Measurements from ENCODE around the gene HRH3.

The HRH3 gene

GRCh38 chr20:62232770-62233645, 12.9 kb upstream of the HRH3 start:
- Histone ChIP-seq H3K27ac (peak overlapping the region in 16 of 21 experiments; percentile 0 to 79 (median 56)), H3K4me3 (no peak overlapping the region)

GRCh38 chr20:62232194-62232593, 12.1 kb upstream of the HRH3 start:
- H3K4me3 ChIP-seq = no peak overlapping the region
- H3K27ac ChIP-seq = peak overlapping the region in 12 of 21 experiments; percentile 42 to 79 (median 66)

- Histone ChIP-seq H3K27ac (no peak overlapping the region), H3K4me3 (no peak overlapping the region)
These were observed 11.2 kb upstream of the HRH3 start for GRCh38 chr20:62231292-62231691.

GRCh38 chr20:62230696-62231095, 10.6 kb upstream of the HRH3 start:
- no peak overlapping the region for H3K4me3 ChIP-seq
- no peak overlapping the region for H3K27ac ChIP-seq

GRCh38 chr20:62230276-62230675, 10.2 kb upstream of the HRH3 start:
- Histone ChIP-seq H3K27ac (no peak overlapping the region), H3K4me3 (no peak overlapping the region)

- Histone ChIP-seq H3K4me3 (no peak overlapping the region), H3K27ac (no peak overlapping the region)
These were observed 9.6 kb upstream of the HRH3 start for GRCh38 chr20:62229667-62230066.

GRCh38 chr20:62228982-62229545, 9.0 kb upstream of the HRH3 start:
- no peak overlapping the region for H3K27ac ChIP-seq
- no peak overlapping the region for H3K4me3 ChIP-seq

- H3K27ac ChIP-seq = no peak overlapping the region
- H3K4me3 ChIP-seq = no peak overlapping the region
These were observed 8.2 kb upstream of the HRH3 start for GRCh38 chr20:62227977-62228958.

GRCh38 chr20:62227591-62227976, 7.5 kb upstream of the HRH3 start:
- H3K27ac ChIP-seq = no peak overlapping the region
- H3K4me3 ChIP-seq = no peak overlapping the region

- Histone ChIP-seq H3K4me3 (no peak overlapping the region), H3K27ac (no peak overlapping the region)
These were observed 6.9 kb upstream of the HRH3 start for GRCh38 chr20:62226707-62227590.

GRCh38 chr20:62225820-62226635, 6.0 kb upstream of the HRH3 start:
- H3K4me3 ChIP-seq = no peak overlapping the region
- H3K27ac ChIP-seq = no peak overlapping the region

GRCh38 chr20:62225026-62225425, 4.9 kb upstream of the HRH3 start:
- no peak overlapping the region for H3K4me3 ChIP-seq
- H3K27ac ChIP-seq = no peak overlapping the region

- Histone ChIP-seq H3K4me3 (no peak overlapping the region), H3K27ac (no peak overlapping the region)
These were observed 4.2 kb upstream of the HRH3 start for GRCh38 chr20:62224113-62224855.

GRCh38 chr20:62223571-62223970, 3.5 kb upstream of the HRH3 start:
- no peak overlapping the region for H3K27ac ChIP-seq
- no peak overlapping the region for H3K4me3 ChIP-seq

GRCh38 chr20:62222972-62223371, 2.9 kb upstream of the HRH3 start:
- H3K4me3 ChIP-seq = no peak overlapping the region
- no peak overlapping the region for H3K27ac ChIP-seq

GRCh38 chr20:62222266-62222850, 2.3 kb upstream of the HRH3 start:
- no peak overlapping the region for H3K4me3 ChIP-seq
- no peak overlapping the region for H3K27ac ChIP-seq

Data from skin epidermis (tissue), 12 donors.